ENCODE measurements around the gene IL20RB. TPM values are rescaled to one million over a fixed set of nuclear protein-coding genes. Genes with fewer than 3 reads are reported as not detected.

The IL20RB gene
- total RNA-seq, 2 experiments from 2014 or later: 1.1 to 2.0 TPM

DNA sequence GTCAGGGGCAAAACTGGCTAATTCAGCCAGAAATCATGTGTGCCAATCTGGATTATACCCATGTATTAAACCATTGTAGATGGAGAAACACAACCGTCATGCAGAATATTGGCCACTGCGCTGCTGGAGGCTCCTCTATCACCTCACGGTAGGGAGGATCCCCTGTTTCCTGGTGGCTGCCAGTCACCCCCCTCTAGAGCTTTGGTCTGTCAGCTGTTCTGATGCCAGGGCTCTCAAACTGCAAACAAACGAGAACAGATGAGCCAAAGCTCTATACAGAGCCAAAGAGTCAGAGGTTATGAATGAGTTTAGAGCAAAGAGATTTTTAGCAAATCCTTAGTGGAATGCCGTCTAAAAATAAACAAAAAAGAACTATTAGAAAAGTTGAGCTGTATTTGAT lies 62.5 kb downstream of the IL20RB start:
- Mint-ChIP-seq H3K27ac (no peak overlapping the region), H3K4me3 (no peak overlapping the region), H3K4me1 (no peaks in the 10 kb centered on the region), H3K27me3 (peaks cover 4% of the 10 kb centered on the region), H3K36me3 (no peaks in the 10 kb centered on the region), H3K9me3 (no peaks in the 10 kb centered on the region)
- DNase-seq: no peak

DNA sequence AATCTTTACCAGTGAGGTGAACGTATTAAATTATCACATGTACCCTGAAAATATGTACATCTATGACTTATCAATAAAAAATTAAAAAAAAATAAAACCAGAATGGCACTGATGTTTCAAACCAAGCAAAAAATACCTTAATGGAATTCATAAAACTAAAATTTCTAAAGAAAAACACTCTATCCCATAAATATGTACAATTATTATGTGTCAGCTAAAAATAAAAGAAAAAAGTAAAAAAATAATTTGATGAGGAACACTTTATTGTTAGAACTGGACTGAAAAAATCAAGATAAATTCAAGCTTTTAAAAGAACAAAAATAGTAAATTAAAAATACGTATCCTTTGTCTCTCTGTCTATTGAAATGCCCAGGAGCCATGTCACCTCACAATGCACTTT lies 63.1 kb downstream of the IL20RB start:
- Mint-ChIP-seq H3K27ac (no peak overlapping the region), H3K9me3 (no peaks in the 10 kb centered on the region), H3K4me3 (no peak overlapping the region), H3K27me3 (peaks cover 4% of the 10 kb centered on the region), H3K36me3 (no peaks in the 10 kb centered on the region), H3K4me1 (no peaks in the 10 kb centered on the region)
- no peak for DNase-seq

DNA sequence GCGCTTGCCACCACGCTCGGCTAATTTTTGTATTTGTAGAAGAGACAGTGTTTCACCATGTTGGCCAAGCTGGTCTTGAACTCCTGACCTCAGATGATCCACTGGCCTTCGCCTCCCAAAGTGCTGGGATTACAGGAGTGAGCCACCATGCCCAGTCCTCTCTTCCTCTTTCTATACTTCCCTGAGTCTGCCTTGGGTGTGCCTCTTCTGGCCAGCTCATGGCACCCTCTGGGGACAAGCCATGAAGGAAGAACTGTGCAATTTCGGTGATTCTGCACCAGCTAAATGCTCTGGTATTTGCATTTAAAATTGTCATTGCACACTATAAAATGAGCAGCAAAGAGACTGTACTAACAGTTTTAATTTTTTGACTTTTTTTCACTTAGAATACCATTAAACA lies 66.6 kb downstream of the IL20RB start:
- peaks cover 1% of the 10 kb centered on the region for H3K27me3 Mint-ChIP-seq
- no peaks in the 10 kb centered on the region for H3K4me1 Mint-ChIP-seq
- no peaks in the 10 kb centered on the region for H3K36me3 Mint-ChIP-seq
- no peaks in the 10 kb centered on the region for H3K9me3 Mint-ChIP-seq
- DNase-seq: no peak
- H3K4me3 Mint-ChIP-seq: no peak overlapping the region
- H3K27ac Mint-ChIP-seq: no peak overlapping the region

- Mint-ChIP-seq H3K4me3 (no peak overlapping the region), H3K4me1 (no peaks in the 10 kb centered on the region), H3K9me3 (no peaks in the 10 kb centered on the region), H3K27me3 (peaks cover 4% of the 10 kb centered on the region), H3K27ac (no peak overlapping the region), H3K36me3 (no peaks in the 10 kb centered on the region)
- no peak for DNase-seq
These were observed 68.9 kb downstream of the IL20RB start for GRCh38 chr3:137026701-137027100.

DNA sequence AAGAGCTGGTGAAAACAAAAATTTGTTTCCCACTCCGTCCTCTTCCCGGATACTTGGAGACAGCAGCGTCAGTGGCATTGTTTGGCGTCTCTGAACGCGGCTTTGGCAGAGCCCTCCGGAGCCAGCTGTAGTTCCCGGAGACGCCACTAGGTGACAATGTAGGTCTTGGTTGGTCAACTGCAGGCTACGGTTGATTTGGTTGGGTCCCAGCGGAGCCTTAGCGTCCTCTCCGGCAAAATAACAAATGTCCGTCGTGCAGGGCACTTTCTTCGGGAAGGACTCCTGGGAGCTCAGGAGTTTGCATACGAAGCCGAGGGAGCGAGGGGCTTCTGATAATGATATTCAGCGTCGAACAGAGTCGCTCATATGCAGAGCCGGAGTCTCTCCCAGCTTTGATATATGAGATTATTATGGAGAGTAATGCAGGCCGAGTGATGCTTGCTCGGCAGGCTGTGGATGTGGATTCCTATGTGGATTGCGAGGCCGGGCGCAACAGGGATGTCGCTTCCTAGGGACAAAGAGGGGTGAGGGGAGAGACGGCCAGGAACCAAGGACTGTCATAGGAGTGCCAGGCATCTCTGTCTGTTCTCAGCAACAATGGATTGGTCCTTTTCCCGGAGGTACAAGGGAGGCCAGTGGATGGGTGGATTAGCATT lies 74.8 kb downstream of the IL20RB start:
- no peaks in the 10 kb centered on the region for H3K36me3 Mint-ChIP-seq
- H3K9me3 Mint-ChIP-seq: no peaks in the 10 kb centered on the region
- peaks cover 10% of the 10 kb centered on the region for H3K4me1 Mint-ChIP-seq
- H3K27ac Mint-ChIP-seq: no peak overlapping the region
- peaks cover 24% of the 10 kb centered on the region for H3K27me3 Mint-ChIP-seq
- peak overlapping the region; percentile 55 for H3K4me3 Mint-ChIP-seq
- peak; percentile 73 for DNase-seq

GRCh38 chr3:137035631-137036030 lies 77.8 kb downstream of the IL20RB start:
- DNase-seq: no peak
- Mint-ChIP-seq H3K27ac (no peak overlapping the region), H3K27me3 (peaks cover 24% of the 10 kb centered on the region), H3K4me1 (peaks cover 10% of the 10 kb centered on the region), H3K36me3 (no peaks in the 10 kb centered on the region), H3K4me3 (no peak overlapping the region), H3K9me3 (no peaks in the 10 kb centered on the region)

DNA sequence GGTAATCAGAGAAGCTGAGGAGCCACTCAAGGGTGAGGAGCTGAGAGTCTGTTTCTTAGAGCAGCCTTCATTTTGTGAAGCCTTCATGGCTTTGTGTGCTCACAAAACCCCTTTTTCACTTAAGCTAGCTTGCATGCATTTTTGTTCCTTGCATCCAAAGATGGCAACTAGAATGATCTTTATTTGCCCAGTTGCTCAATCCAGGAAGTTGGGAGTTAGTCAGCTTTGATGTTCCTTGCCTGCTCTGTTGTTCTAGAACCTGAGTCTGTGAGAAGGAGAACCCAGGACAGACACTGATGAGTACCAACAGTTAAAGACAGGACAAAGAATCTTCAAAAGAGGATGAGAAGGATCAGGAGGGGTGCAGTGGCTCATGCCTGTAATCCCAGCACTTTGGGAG lies 81.8 kb downstream of the IL20RB start:
- H3K4me1 Mint-ChIP-seq: no peaks in the 10 kb centered on the region
- no peak overlapping the region for H3K27ac Mint-ChIP-seq
- H3K9me3 Mint-ChIP-seq: no peaks in the 10 kb centered on the region
- H3K4me3 Mint-ChIP-seq: no peak overlapping the region
- no peaks in the 10 kb centered on the region for H3K36me3 Mint-ChIP-seq
- H3K27me3 Mint-ChIP-seq: no peaks in the 10 kb centered on the region
- no peak for DNase-seq

DNA sequence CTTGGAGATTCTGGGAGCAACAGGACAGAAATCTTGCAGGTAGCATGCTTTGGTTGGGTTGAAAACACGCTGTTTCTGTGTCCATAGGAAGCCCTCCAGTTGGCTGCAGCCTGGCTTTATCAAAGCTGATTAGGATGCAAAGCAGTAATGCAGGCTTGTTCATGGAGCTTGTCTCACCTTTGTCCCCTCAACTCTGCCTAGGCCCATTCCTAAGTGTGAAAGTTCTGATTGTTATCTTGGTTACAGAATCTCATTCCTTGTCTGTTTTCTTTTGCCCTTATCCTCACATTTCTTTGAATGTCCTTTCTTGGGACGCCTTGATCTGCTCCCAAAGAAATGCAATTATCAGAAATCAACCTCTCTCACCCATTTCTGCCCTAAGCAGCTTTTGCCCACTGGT lies 83.5 kb downstream of the IL20RB start:
- Mint-ChIP-seq H3K4me3 (no peak overlapping the region), H3K36me3 (no peaks in the 10 kb centered on the region), H3K9me3 (no peaks in the 10 kb centered on the region), H3K27me3 (no peaks in the 10 kb centered on the region), H3K4me1 (no peaks in the 10 kb centered on the region), H3K27ac (no peak overlapping the region)
- no peak for DNase-seq

- Mint-ChIP-seq H3K4me1 (no peaks in the 10 kb centered on the region), H3K36me3 (no peaks in the 10 kb centered on the region), H3K27me3 (no peaks in the 10 kb centered on the region), H3K4me3 (no peak overlapping the region), H3K9me3 (no peaks in the 10 kb centered on the region), H3K27ac (no peak overlapping the region)
- DNase-seq: no peak
These were observed 83.9 kb downstream of the IL20RB start for GRCh38 chr3:137041686-137042085.

DNA sequence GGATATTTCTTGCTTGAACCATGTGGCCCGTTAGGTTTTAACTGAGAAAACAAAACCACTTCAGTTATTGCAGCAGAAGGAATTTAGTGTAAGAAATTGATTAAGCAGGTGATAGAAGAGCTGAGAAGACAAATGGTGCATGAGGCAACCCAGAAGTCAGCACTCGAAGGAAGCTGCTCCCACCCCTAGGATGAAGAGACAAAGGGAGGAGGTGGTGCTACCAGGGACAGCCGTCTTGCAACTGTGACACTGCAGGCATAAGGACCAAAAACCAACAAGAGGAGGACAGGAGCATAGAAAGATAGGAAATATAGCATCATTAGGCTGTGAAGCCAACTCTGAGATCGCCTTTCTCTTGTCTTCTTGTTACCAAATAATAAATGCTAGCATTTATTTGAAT lies 89.0 kb downstream of the IL20RB start:
- no peak for DNase-seq
- Mint-ChIP-seq H3K4me1 (no peaks in the 10 kb centered on the region), H3K36me3 (no peaks in the 10 kb centered on the region), H3K9me3 (no peaks in the 10 kb centered on the region), H3K27ac (no peak overlapping the region), H3K4me3 (no peak overlapping the region), H3K27me3 (no peaks in the 10 kb centered on the region)

- H3K27me3 Mint-ChIP-seq: no peaks in the 10 kb centered on the region
- no peak overlapping the region for H3K27ac Mint-ChIP-seq
- no peak overlapping the region for H3K4me3 Mint-ChIP-seq
- no peaks in the 10 kb centered on the region for H3K4me1 Mint-ChIP-seq
- no peaks in the 10 kb centered on the region for H3K9me3 Mint-ChIP-seq
- no peak for DNase-seq
- H3K36me3 Mint-ChIP-seq: no peaks in the 10 kb centered on the region
These were observed 89.5 kb downstream of the IL20RB start for GRCh38 chr3:137047240-137047639.

DNA sequence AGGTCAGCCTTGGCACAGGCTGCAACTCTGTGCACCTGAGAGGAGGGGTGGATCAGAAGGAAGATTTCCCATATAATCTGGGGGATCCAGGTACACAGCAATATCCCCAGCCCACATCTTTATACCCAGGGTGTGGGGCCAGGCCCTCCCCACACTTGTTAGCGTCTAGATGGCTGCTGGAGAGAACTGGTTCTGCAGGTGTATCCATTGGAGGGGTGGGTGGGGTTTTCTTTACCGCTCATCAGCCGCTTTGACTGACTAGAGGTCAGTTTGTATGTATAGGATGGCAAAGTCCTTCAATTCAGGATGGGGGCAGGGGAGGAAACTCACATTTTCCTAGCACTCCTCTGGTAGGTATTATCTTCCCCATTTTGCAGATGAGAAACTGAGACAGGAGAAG lies 92.5 kb downstream of the IL20RB start:
- H3K4me1 Mint-ChIP-seq: no peaks in the 10 kb centered on the region
- H3K27ac Mint-ChIP-seq: no peak overlapping the region
- no peak overlapping the region for H3K4me3 Mint-ChIP-seq
- no peak for DNase-seq
- H3K27me3 Mint-ChIP-seq: no peaks in the 10 kb centered on the region
- no peaks in the 10 kb centered on the region for H3K36me3 Mint-ChIP-seq
- no peaks in the 10 kb centered on the region for H3K9me3 Mint-ChIP-seq

GRCh38 chr3:137052298-137052697 lies 94.5 kb downstream of the IL20RB start:
- Mint-ChIP-seq H3K27me3 (peaks cover 7% of the 10 kb centered on the region), H3K9me3 (no peaks in the 10 kb centered on the region), H3K4me3 (no peak overlapping the region), H3K36me3 (no peaks in the 10 kb centered on the region), H3K4me1 (no peaks in the 10 kb centered on the region), H3K27ac (no peak overlapping the region)
- no peak for DNase-seq

Other genes starting within 250 kb of the IL20RB start
- 10 to 100 TPM; 42.9 to 44.6 TPM for gene STAG1, start 205.6 kb upstream of the IL20RB start, total RNA-seq
- gene SLC35G2, start 138.9 kb upstream of the IL20RB start, total RNA-seq: 1 to 10 TPM; 1.9 to 2.3 TPM
- 10 to 100 TPM; 25.5 to 27.7 TPM for gene NCK1, start 95.8 kb upstream of the IL20RB start, total RNA-seq

Measured in activated naive CD8-positive, alpha-beta T cell treated with anti-CD3 and anti-CD28 coated beads for 36 hours (primary cell).